Osteoblast (primary cell): Measurements from ENCODE around the gene PSMC3IP. TPM values are rescaled to one million over a fixed set of nuclear protein-coding genes. Genes with fewer than 3 reads are reported as not detected.

Experiments
- DNase-seq: peaks from one replicate; pipeline ENCODE4 v3.0.0; 2011; ENCODE audit warnings: low spot score, mixed read lengths; ENCODE audit not compliant: insufficient read length; ENCODE audit errors: missing footprints
- H2AFZ ChIP-seq: 2 replicates; pipeline ENCODE4 v1.6.0; 2011; ENCODE audit warnings: mild to moderate bottlenecking, low read length
- H3K27ac ChIP-seq: 2 replicates; pipeline ENCODE4 v1.5.1; 2011; ENCODE audit warnings: mild to moderate bottlenecking, low read depth, low read length, moderate library complexity
- H3K27me3 ChIP-seq: 2 replicates; pipeline ENCODE4 v1.6.0; 2012; ENCODE audit warnings: mild to moderate bottlenecking, control low read depth, inconsistent platforms, low read length, moderate library complexity; ENCODE audit not compliant: insufficient read depth
- H3K36me3 ChIP-seq: 2 replicates; pipeline ENCODE4 v1.5.1; 2011; ENCODE audit warnings: mild to moderate bottlenecking, low read length, control low read depth, moderate library complexity; ENCODE audit not compliant: insufficient read depth
- H3K4me1 ChIP-seq: 2 replicates; pipeline ENCODE4 v1.5.1; 2011; ENCODE audit warnings: mild to moderate bottlenecking, low read length, control low read depth, moderate library complexity; ENCODE audit not compliant: insufficient read depth
- H3K4me2 ChIP-seq: 2 replicates; pipeline ENCODE4 v1.6.0; 2011; ENCODE audit warnings: mild to moderate bottlenecking, low read length; ENCODE audit not compliant: insufficient read depth
- H3K4me3 ChIP-seq: fragments of 200-600 bp; sonication (generic); 3 replicates; pipeline ENCODE4 v1.5.1; 2012; ENCODE audit warnings: mild to moderate bottlenecking, low read length, inconsistent platforms; ENCODE audit not compliant: insufficient read depth
- H3K79me2 ChIP-seq: 2 replicates; pipeline ENCODE4 v1.6.0; 2012; ENCODE audit warnings: mild to moderate bottlenecking, low read length, control low read depth, inconsistent platforms; ENCODE audit not compliant: insufficient read depth
- H3K9me3 ChIP-seq: 2 replicates; pipeline ENCODE4 v1.5.1; 2011; ENCODE audit warnings: low read depth, low read length, control low read depth
- H4K20me1 ChIP-seq: 2 replicates; pipeline ENCODE4 v1.6.0; 2012; ENCODE audit warnings: mild to moderate bottlenecking, low read length, control low read depth; ENCODE audit not compliant: insufficient read depth
- total RNA-seq: library from RNA; depleted of rRNA; stranded (reverse); fragments of >200 nt; gene quantifications from 2 replicates; pipeline ENCODE4 v1.2.3, GENCODE V29; 2012
- TF ChIP-seq, protein P1 (sequence below): IDR thresholded peaks from 2 replicates; pipeline ENCODE4 v1.5.1; 2011; ENCODE audit warnings: mild to moderate bottlenecking, low read depth, low read length, moderate library complexity; ENCODE audit errors: extremely low read depth

The PSMC3IP gene
- total RNA-seq, 1 donor: 1.8 TPM

- Histone ChIP-seq H3K4me2 (no peak overlapping the region), H3K27ac (no peak overlapping the region), H4K20me1 (no peaks in the 10 kb centered on the region), H3K4me1 (peaks cover 20% of the 10 kb centered on the region), H3K4me3 (no peak overlapping the region), H2AFZ (no peak overlapping the region), H3K9me3 (no peaks in the 10 kb centered on the region), H3K27me3 (no peaks in the 10 kb centered on the region), H3K36me3 (no peaks in the 10 kb centered on the region), H3K79me2 (peaks cover 3% of the 10 kb centered on the region)
- TF ChIP-seq, protein P1, sequence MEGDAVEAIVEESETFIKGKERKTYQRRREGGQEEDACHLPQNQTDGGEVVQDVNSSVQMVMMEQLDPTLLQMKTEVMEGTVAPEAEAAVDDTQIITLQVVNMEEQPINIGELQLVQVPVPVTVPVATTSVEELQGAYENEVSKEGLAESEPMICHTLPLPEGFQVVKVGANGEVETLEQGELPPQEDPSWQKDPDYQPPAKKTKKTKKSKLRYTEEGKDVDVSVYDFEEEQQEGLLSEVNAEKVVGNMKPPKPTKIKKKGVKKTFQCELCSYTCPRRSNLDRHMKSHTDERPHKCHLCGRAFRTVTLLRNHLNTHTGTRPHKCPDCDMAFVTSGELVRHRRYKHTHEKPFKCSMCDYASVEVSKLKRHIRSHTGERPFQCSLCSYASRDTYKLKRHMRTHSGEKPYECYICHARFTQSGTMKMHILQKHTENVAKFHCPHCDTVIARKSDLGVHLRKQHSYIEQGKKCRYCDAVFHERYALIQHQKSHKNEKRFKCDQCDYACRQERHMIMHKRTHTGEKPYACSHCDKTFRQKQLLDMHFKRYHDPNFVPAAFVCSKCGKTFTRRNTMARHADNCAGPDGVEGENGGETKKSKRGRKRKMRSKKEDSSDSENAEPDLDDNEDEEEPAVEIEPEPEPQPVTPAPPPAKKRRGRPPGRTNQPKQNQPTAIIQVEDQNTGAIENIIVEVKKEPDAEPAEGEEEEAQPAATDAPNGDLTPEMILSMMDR: no peak
- no peak for DNase-seq
Measured at GRCh38 chr17:42530952-42531454, 46.5 kb downstream of the PSMC3IP start.

- Histone ChIP-seq H3K79me2 (no peaks in the 10 kb centered on the region), H2AFZ (no peak overlapping the region), H3K27ac (no peak overlapping the region), H3K36me3 (no peaks in the 10 kb centered on the region), H3K4me3 (no peak overlapping the region), H4K20me1 (no peaks in the 10 kb centered on the region), H3K4me2 (no peak overlapping the region), H3K4me1 (peaks cover 29% of the 10 kb centered on the region), H3K9me3 (no peaks in the 10 kb centered on the region), H3K27me3 (no peaks in the 10 kb centered on the region)
- TF ChIP-seq, protein P1: no peak
- no peak for DNase-seq
Measured at GRCh38 chr17:42529061-42529460, 48.5 kb downstream of the PSMC3IP start.

DNA sequence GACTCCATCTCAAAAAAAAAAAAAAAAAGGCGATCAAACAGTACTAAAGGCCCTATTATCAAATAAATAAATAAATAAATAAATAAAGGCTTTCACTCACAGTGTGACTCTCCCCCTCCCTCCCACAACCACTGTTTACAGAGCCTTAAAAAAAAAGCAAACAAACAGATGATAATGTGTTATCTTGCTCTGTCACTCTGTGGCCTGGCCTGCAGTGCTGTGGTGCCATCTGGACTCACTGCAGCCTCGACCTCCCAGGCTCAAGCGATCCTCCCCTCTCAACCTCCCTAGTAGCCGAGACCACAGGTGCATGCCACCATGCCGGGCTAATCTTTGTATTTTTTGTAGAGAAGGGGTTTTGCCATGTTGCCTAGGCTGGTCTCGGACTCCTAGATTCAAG lies 49.6 kb downstream of the PSMC3IP start:
- no peaks in the 10 kb centered on the region for H3K9me3 ChIP-seq
- no peaks in the 10 kb centered on the region for H3K79me2 ChIP-seq
- H2AFZ ChIP-seq: no peak overlapping the region
- H3K27ac ChIP-seq: no peak overlapping the region
- no peak overlapping the region for H3K4me3 ChIP-seq
- peaks cover 35% of the 10 kb centered on the region for H3K4me1 ChIP-seq
- no peaks in the 10 kb centered on the region for H4K20me1 ChIP-seq
- no peaks in the 10 kb centered on the region for H3K36me3 ChIP-seq
- H3K27me3 ChIP-seq: no peaks in the 10 kb centered on the region
- no peak for DNase-seq
- TF ChIP-seq, protein P1: no peak
- no peak overlapping the region for H3K4me2 ChIP-seq

DNA sequence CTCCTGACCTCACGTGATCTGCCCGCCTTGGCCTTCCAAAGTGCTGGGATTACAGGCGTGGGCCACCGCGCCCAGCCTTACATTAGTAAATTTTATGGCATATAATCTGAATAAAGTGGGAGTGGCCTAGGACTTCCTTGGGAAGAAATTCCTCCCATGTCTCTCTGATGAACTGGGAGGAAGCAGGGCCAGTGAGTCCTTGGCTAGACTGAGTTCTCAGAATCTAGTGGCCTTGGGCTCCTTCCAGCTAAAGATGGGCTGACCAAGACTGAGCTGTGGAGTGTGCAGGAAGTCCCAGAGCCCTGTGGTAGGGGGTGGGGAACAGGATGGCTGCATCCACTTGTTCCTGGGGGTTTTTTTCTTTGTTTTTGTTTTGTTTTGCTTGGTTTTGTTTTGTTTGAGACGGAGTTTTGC lies 51.5 kb downstream of the PSMC3IP start:
- Histone ChIP-seq H3K79me2 (no peaks in the 10 kb centered on the region), H3K9me3 (no peaks in the 10 kb centered on the region), H4K20me1 (no peaks in the 10 kb centered on the region), H2AFZ (no peak overlapping the region), H3K4me3 (no peak overlapping the region), H3K27me3 (no peaks in the 10 kb centered on the region), H3K4me2 (peak overlapping the region; percentile 11), H3K4me1 (peaks cover 48% of the 10 kb centered on the region), H3K36me3 (no peaks in the 10 kb centered on the region), H3K27ac (peak overlapping the region; percentile 57)
- TF ChIP-seq, protein P1: no peak
- peak; percentile 84 for DNase-seq
